Activated T-helper 1 cell treated with anti-CD3 and anti-CD28 coated beads, Interleukin-12 subunit alpha, Interleukin-12 subunit beta, Interleukin-2, Interleukin-4 antibody, amounts not matched to agents 30 ng/mL and 10 ng/mL and 1 ng/mL, durations not matched to agents 14 hours and 24 hours and 36 hours (primary cell): ENCODE data around the gene NOX4. TPM values are rescaled to one million over a fixed set of nuclear protein-coding genes. Genes with fewer than 3 reads are reported as not detected.

ENCODE experiments used
- DNase-seq: peaks from one replicate; pipeline ENCODE4 v3.0.0; 2021; ENCODE audit warnings: low spot score
- H3K27ac Mint-ChIP-seq: one replicate; pipeline ENCODE4 v1.8.0; 2021; ENCODE audit warnings: mild to moderate bottlenecking, mixed read lengths
- H3K27me3 Mint-ChIP-seq: one replicate; pipeline ENCODE4 v1.8.0; 2022; ENCODE audit warnings: mild to moderate bottlenecking, moderate library complexity, mixed read lengths; ENCODE audit not compliant: insufficient read depth
- H3K36me3 Mint-ChIP-seq: one replicate; pipeline ENCODE4 v1.8.0; 2021; ENCODE audit warnings: low read depth, mixed read lengths
- H3K4me1 Mint-ChIP-seq: one replicate; pipeline ENCODE4 v1.8.0; 2021; ENCODE audit warnings: low read depth, mixed read lengths
- H3K4me3 Mint-ChIP-seq: one replicate; pipeline ENCODE4 v1.8.0; 2021; ENCODE audit warnings: mild to moderate bottlenecking, moderate library complexity, mixed read lengths
- H3K9me3 Mint-ChIP-seq: one replicate; pipeline ENCODE4 v1.8.0; 2021; ENCODE audit warnings: mixed read lengths
- intact Hi-C: fragments of 100-400 bp; cut with micrococcal nuclease; formaldehyde crosslinking; loops from one replicate; pipeline ENCODE4 v1.15.1; 2024
- total RNA-seq: library from RNA; stranded (reverse); gene quantifications from 2 replicates; pipeline ENCODE4 v1.2.3, GENCODE V29; 2022

NOX4 gene
- not detected in 2 replicates for total RNA-seq

GRCh38 chr11:89490981-89491690, at the start of gene NOX4:
TSS of gene NOX4 (minus strand) at chr11:89491375. CDS start at chr11:89491246, 129 bp downstream.
- intact Hi-C loops: no loop called here

GRCh38 chr11:89540826-89541225, 49.7 kb upstream of the NOX4 start:
- no peak for DNase-seq
- Mint-ChIP-seq H3K27ac (no peak overlapping the region), H3K27me3 (no peaks in the 10 kb centered on the region), H3K4me3 (no peak overlapping the region), H3K4me1 (no peaks in the 10 kb centered on the region), H3K36me3 (no peaks in the 10 kb centered on the region), H3K9me3 (no peaks in the 10 kb centered on the region)
- intact Hi-C loops: no loop called here

More at GRCh38 chr11:89490981-89491690, at the start of gene NOX4:
- H3K4me1 Mint-ChIP-seq: no peaks in the 10 kb centered on the region
- H3K4me3 Mint-ChIP-seq: no peak within 1 kb of the TSS
- no peak for DNase-seq
- peaks cover 21% of the 10 kb centered on the region for H3K27me3 Mint-ChIP-seq
- no peak within 1 kb of the TSS for H3K27ac Mint-ChIP-seq
- no peaks in the 10 kb centered on the region for H3K9me3 Mint-ChIP-seq
- no peaks in the 10 kb centered on the region for H3K36me3 Mint-ChIP-seq

- no peaks in the 10 kb centered on the region for H3K4me1 Mint-ChIP-seq
- DNase-seq: no peak
- H3K27me3 Mint-ChIP-seq: no peaks in the 10 kb centered on the region
- no peak overlapping the region for H3K27ac Mint-ChIP-seq
- intact Hi-C loops: no loop called here
- H3K9me3 Mint-ChIP-seq: no peaks in the 10 kb centered on the region
- H3K4me3 Mint-ChIP-seq: no peak overlapping the region
- no peaks in the 10 kb centered on the region for H3K36me3 Mint-ChIP-seq
These were observed 46.8 kb upstream of the NOX4 start for GRCh38 chr11:89537936-89538335.

GRCh38 chr11:89536926-89537325, 45.8 kb upstream of the NOX4 start:
- DNase-seq: no peak
- Mint-ChIP-seq H3K4me3 (no peak overlapping the region), H3K27ac (no peak overlapping the region), H3K4me1 (no peaks in the 10 kb centered on the region), H3K27me3 (no peaks in the 10 kb centered on the region), H3K9me3 (no peaks in the 10 kb centered on the region), H3K36me3 (no peaks in the 10 kb centered on the region)
- intact Hi-C loops: no loop called here

GRCh38 chr11:89535221-89535620, 44.0 kb upstream of the NOX4 start:
- Mint-ChIP-seq H3K4me3 (no peak overlapping the region), H3K36me3 (no peaks in the 10 kb centered on the region), H3K27ac (no peak overlapping the region), H3K4me1 (no peaks in the 10 kb centered on the region), H3K27me3 (no peaks in the 10 kb centered on the region), H3K9me3 (no peaks in the 10 kb centered on the region)
- DNase-seq: no peak
- intact Hi-C loops: no loop called here

- intact Hi-C loops: no loop called here
- H3K4me3 Mint-ChIP-seq: no peak overlapping the region
- no peaks in the 10 kb centered on the region for H3K4me1 Mint-ChIP-seq
- H3K36me3 Mint-ChIP-seq: no peaks in the 10 kb centered on the region
- H3K27me3 Mint-ChIP-seq: no peaks in the 10 kb centered on the region
- no peaks in the 10 kb centered on the region for H3K9me3 Mint-ChIP-seq
- no peak overlapping the region for H3K27ac Mint-ChIP-seq
- DNase-seq: no peak
These were observed 38.6 kb upstream of the NOX4 start for GRCh38 chr11:89529626-89530380.

- Mint-ChIP-seq H3K27me3 (no peaks in the 10 kb centered on the region), H3K9me3 (no peaks in the 10 kb centered on the region), H3K4me1 (no peaks in the 10 kb centered on the region), H3K36me3 (no peaks in the 10 kb centered on the region), H3K4me3 (no peak overlapping the region), H3K27ac (no peak overlapping the region)
- DNase-seq: no peak
- intact Hi-C loops: no loop called here
These were observed 30.6 kb upstream of the NOX4 start for GRCh38 chr11:89521792-89522191.

- DNase-seq: no peak
- no peak overlapping the region for H3K27ac Mint-ChIP-seq
- H3K36me3 Mint-ChIP-seq: no peaks in the 10 kb centered on the region
- intact Hi-C loops: no loop called here
- H3K9me3 Mint-ChIP-seq: no peaks in the 10 kb centered on the region
- H3K27me3 Mint-ChIP-seq: no peaks in the 10 kb centered on the region
- no peaks in the 10 kb centered on the region for H3K4me1 Mint-ChIP-seq
- H3K4me3 Mint-ChIP-seq: no peak overlapping the region
These were observed 30.1 kb upstream of the NOX4 start for GRCh38 chr11:89521294-89521693.

- H3K36me3 Mint-ChIP-seq: no peaks in the 10 kb centered on the region
- H3K9me3 Mint-ChIP-seq: no peaks in the 10 kb centered on the region
- no peak for DNase-seq
- H3K27ac Mint-ChIP-seq: no peak overlapping the region
- intact Hi-C loops: no loop called here
- H3K4me1 Mint-ChIP-seq: no peaks in the 10 kb centered on the region
- H3K4me3 Mint-ChIP-seq: no peak overlapping the region
- H3K27me3 Mint-ChIP-seq: no peaks in the 10 kb centered on the region
These were observed 25.3 kb upstream of the NOX4 start for GRCh38 chr11:89516496-89516895.

- H3K9me3 Mint-ChIP-seq: no peaks in the 10 kb centered on the region
- no peak for DNase-seq
- H3K4me3 Mint-ChIP-seq: no peak overlapping the region
- H3K27me3 Mint-ChIP-seq: no peaks in the 10 kb centered on the region
- intact Hi-C loops: no loop called here
- no peaks in the 10 kb centered on the region for H3K36me3 Mint-ChIP-seq
- no peaks in the 10 kb centered on the region for H3K4me1 Mint-ChIP-seq
- H3K27ac Mint-ChIP-seq: no peak overlapping the region
These were observed 17.4 kb upstream of the NOX4 start for GRCh38 chr11:89508544-89508943.

GRCh38 chr11:89504270-89504669, 13.1 kb upstream of the NOX4 start:
- no peaks in the 10 kb centered on the region for H3K9me3 Mint-ChIP-seq
- intact Hi-C loops: no loop called here
- no peak overlapping the region for H3K4me3 Mint-ChIP-seq
- H3K4me1 Mint-ChIP-seq: no peaks in the 10 kb centered on the region
- no peaks in the 10 kb centered on the region for H3K27me3 Mint-ChIP-seq
- no peak for DNase-seq
- no peak overlapping the region for H3K27ac Mint-ChIP-seq
- no peaks in the 10 kb centered on the region for H3K36me3 Mint-ChIP-seq

- Mint-ChIP-seq H3K4me1 (no peaks in the 10 kb centered on the region), H3K27me3 (no peaks in the 10 kb centered on the region), H3K27ac (no peak overlapping the region), H3K9me3 (no peaks in the 10 kb centered on the region), H3K4me3 (no peak overlapping the region), H3K36me3 (no peaks in the 10 kb centered on the region)
- DNase-seq: no peak
- intact Hi-C loops: no loop called here
These were observed 12.2 kb upstream of the NOX4 start for GRCh38 chr11:89503422-89503821.

- intact Hi-C loops: no loop called here
These were observed 11.1 kb upstream of the NOX4 start for GRCh38 chr11:89502301-89502700.

More at GRCh38 chr11:89502301-89502700, 11.1 kb upstream of the NOX4 start:
- H3K27me3 Mint-ChIP-seq: no peaks in the 10 kb centered on the region
- DNase-seq: no peak
- H3K4me3 Mint-ChIP-seq: no peak overlapping the region
- H3K4me1 Mint-ChIP-seq: no peaks in the 10 kb centered on the region
- no peaks in the 10 kb centered on the region for H3K36me3 Mint-ChIP-seq
- no peak overlapping the region for H3K27ac Mint-ChIP-seq
- no peaks in the 10 kb centered on the region for H3K9me3 Mint-ChIP-seq
